NOMO-1 (cell line): ENCODE measurements around the gene SSX2IP.

Experiments
- DNase-seq, 2 experiments: peaks; one replicate each; lab custom pipeline; 2025; ENCODE audit not compliant: unreplicated experiment in 2 of 2; lab: John Stamatoyannopoulos, UW

SSX2IP gene

GRCh38 chr1:84711869-84712268 lies 21.6 kb upstream of the SSX2IP start:
- no peak for DNase-seq

GRCh38 chr1:84711121-84711520 lies 20.9 kb upstream of the SSX2IP start:
- no peak for DNase-seq

- DNase-seq = no peak
Observed at GRCh38 chr1:84709131-84709530, 18.9 kb upstream of the SSX2IP start.

DNA sequence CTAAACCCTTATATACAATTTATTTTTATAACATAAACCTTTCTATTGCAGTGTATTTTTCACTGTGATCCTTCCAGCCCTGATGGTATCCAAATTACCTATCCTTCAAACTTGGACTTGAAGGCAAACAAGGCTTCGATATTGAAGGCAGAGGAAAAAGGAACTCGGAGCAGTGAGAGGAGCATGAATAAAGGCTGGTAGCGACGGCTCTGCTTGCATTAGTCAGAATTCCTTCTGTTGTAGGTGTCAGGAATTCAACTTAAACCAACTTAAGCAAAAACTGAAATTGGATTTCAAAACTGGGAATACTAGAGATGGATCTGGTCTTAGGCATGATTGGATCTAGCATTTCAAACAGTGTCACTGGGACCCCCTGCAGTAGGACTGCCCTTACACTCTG lies 17.8 kb upstream of the SSX2IP start:
- no peak for DNase-seq

- no peak for DNase-seq
Observed at GRCh38 chr1:84705513-84705912, 15.3 kb upstream of the SSX2IP start.

DNA sequence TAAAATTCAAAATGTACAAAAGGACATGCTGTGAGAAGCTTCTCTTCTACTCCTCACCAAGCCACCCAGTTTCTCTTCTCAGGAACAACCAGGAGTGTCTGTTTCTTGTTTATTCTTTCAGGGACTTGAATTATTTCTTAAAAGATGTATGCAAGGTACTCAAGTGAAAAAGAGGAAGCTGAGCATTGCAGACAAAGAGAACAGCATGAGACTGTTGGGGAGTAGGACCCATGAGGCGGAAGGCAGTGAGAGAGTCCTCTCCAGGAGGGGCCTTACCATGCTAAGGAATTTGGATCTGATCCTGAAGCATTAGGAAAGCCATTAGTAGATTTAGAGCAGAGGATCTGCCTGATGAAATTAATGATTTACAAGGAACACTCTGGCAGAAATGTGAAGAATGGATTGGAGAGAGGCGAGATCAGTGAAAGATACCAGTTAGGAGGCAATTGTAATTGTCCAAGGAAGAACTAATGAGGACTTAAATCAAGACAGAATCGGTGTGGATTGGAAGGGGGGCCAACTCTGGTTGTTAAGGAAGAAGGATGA lies 14.7 kb upstream of the SSX2IP start:
- DNase-seq = peak in 1 of 2 experiments; percentile 65

GRCh38 chr1:84703431-84703830 lies 13.2 kb upstream of the SSX2IP start:
- DNase-seq = peak in 1 of 2 experiments; percentile 22

- DNase-seq = no peak
Observed at GRCh38 chr1:84702143-84702542, 11.9 kb upstream of the SSX2IP start.

DNA sequence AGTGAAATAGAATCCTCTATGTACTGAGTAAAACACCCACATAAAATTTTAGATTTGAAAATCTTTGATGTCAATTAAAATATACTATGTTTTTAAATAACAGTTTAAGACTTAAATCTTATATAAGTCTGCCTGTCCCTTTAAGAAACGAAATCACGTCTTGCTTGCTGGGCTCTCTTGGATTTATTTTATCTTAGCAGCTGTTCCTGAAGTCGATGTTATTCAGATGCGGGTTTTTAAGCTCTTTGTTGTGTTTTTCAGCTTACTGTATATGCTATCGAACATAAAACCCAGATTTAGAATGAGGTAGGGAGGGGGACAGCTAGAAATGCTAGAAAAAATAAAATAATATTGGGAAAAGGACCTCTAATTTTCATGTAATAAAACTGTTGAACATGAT lies 11.1 kb upstream of the SSX2IP start:
- no peak for DNase-seq

- DNase-seq = peak; percentile 63 to 76
Observed at GRCh38 chr1:84700070-84700469, 9.8 kb upstream of the SSX2IP start.

- no peak for DNase-seq
Observed at GRCh38 chr1:84698151-84699110, 8.2 kb upstream of the SSX2IP start.

DNA sequence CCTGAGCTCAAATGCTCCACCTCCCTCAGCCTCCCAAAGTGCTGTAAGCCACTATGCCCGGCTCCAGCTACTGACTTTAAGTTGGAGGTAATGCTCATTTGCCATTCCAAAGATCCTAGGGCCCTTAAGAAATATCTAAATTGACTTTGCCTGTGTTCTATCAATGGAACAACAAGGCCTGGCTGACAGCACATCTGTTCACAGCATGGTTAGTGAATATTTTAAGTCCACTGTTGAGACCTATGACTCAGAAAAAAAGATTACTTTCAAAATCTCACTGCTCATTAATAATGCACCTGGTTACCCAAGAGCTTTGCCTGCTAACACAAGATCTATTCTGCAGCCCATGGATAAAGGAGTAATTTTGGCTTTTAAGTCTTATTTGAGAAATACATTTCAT lies 3.5 kb upstream of the SSX2IP start:
- DNase-seq = no peak

GRCh38 chr1:84693005-84693404 lies 2.7 kb upstream of the SSX2IP start:
- peak in 1 of 2 experiments; percentile 27 for DNase-seq

- DNase-seq = no peak
Observed at GRCh38 chr1:84692391-84692790, 2.1 kb upstream of the SSX2IP start.

DNA sequence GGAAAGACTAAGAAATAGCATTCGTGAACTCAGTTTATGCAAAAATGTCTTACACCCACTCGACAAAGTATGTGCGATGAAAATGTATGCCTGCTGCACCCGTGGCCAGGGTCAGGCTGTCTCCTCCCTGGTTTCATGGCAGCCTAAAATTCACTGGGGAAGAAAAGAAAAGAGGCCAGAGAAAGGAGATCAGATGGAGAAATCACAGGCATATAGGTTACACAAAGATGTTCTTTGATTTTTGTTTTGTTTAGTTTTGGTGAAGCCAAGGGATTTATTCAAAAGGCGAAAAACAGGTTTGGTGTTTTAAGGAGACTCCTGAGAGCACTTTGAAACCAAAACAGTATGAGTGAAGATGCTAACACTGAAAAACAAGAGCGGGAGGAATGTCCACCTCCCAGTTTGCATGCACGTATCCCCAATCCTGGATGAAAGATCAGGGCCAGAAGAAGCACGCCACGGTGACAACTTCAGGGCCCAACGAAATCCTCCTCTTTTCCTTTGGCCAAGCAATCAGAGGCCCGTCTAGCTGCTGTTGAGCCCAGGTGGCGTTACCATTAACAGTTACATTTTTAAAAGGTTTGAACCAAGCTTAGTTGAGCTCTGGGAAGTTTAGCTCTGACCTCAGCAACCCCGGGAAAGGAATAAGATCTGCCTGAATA lies 992 bp upstream of the SSX2IP start:
- DNase-seq = no peak

DNA sequence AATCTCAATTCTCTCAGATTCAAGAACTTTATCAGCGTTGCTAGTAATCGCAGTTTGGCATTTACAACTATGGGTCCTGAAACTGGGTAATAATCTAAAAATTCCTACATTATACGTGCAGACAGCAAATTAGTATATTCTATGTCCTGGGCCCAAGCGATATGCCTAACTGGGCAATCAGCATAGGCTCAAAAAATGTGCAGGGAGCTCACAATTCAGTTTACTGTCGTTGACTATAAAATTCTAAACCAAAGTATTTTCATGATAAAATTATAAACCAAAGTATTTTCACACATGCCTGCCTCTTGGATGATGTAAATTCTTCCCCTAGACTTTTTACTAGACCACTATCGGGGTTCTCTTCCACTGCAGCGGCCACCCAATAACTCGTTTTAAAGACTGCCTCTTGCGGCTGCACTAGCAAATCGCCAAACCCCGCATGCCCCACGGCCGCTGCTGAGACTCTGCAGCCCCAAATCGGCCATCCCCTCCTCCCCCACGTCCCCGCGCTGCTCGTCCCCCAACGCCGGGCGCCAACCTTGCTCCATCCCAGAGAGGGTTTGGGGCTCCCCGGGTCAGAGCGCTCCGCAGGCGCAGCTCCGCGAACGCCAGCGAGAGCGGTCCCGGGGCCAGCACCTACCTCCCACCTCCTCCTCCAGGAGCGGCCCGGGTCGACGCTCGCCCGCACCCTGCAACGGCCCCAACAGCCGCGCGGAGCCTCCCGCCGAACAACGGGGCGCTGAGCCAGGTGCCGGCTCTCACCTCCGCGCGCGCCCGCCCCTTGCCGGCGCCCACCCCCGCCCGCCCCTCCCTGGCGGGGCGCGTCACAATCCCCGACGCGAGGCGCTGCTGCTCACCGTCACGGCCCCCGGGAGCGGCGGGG lies 506 bp downstream of the SSX2IP start:
- peak; percentile 32 to 37 for DNase-seq

DNA sequence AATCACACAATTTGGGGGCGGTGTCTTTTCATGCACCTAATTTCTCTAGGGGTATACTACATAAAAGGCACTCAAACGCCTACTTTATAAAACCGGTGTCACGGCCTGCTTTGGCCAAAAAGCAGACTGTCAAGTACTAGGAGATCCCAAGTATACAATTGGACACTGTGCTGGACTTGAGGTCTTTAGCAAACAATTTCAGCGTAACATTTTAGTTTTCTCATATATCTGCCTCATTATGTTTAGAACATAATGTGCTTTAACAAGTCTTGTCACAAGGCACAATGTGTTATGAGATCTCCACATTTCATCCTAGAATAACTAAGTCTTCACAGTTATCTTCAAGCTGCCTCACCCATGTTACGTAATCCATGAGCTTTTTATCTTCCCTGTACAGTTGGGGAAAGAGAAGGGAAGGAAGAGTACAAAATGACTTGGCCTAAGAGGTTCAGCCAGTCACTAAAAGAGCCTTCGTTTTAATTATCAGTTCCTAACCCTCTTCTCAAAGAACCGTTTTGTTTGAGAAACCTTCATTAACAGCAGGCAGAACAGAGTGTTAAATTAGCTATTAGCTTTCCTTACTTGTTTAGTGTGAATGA lies 1.7 kb downstream of the SSX2IP start:
- DNase-seq = peak; percentile 15 to 39

DNA sequence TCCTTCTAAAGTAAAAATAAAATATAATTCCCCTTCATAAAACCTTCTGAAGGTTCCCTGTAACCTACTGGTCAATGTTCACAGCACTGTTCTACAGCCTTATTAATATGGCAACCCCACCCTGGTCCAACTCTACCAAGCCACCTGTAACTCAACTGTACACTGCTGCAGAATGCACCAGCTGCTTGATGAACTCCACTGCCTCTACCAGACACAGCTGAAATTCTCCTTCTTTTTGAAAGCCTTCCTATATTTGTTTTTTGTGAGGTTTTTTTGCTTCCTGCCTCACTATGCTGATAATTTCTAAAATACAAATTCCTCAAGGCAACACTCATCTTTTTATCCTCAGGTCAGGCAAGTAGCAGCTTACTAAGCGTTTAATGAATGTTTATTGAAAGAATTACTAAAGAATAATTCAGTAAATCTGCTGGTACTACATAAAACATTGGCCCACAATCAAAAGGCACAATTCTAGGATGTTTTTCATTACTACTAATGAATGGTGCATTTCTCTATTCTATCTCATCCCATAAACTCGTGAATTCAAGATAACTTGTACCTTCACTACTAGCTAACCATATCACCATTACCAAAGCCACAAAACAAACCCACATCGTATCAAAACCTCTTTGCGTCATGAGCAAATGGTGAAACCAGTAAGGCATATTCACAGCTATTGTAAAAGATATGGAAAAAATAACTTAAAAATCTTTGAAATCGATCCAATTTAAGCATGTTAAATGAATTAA lies 2.4 kb downstream of the SSX2IP start:
- no peak for DNase-seq

DNA sequence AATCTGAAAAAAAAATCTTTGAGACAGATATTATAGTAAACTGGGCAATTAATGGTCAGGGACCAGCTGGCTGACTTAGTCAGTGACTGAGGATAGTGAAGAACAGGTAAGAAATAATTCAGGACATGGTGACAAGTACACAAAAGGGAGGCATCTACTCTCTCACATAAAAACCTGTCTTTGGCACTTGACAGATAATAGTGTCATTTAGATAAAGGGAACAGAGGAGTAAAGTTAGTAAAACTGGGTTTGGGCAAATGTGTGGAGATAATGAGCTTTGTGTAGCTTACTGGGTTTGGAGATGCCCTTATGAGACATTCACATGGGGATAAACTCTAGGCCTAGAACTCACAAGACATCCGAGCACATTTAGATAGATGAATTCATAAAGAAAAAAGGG lies 4.0 kb downstream of the SSX2IP start:
- DNase-seq = no peak

DNA sequence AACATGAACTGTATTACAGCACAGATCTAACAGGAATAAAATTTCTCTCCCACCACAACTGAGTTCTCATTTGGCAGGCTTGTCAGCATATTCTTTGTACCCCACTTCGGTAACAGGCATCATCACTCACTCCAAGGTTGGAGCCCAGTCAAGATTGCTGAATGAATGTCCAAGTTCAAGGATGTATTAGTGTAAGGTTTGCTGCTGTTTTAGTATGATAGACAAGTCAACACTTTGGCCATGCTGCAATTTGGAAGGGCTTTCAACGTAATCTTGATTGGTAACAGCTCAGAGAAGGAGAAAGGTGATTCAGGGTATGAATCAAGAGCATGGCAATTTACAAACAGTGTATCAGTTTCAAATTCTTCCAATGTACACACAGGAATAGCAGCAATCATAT lies 6.8 kb downstream of the SSX2IP start:
- DNase-seq = no peak
